HG03378 (cell line): ENCODE measurements around the gene VWC2L.

Experiments used
- ATAC-seq: cut with Tn5 transposase; IDR thresholded peaks from one replicate; pipeline ENCODE4 v1.9.1; 2021; ENCODE audit warnings: mild to moderate bottlenecking, moderate library complexity; ENCODE audit not compliant: unreplicated experiment

Gene VWC2L

GRCh38 chr2:214410918-214411554 lies at the start of gene VWC2L:
VWC2L (plus strand) TSS chr2:214411054; CDS start chr2:214414194, 3,140 bp downstream.
- ATAC-seq: peak; percentile 46

GRCh38 chr2:214361116-214361515 lies 49.7 kb upstream of the VWC2L start:
- no peak for ATAC-seq

- no peak for ATAC-seq
Measured at GRCh38 chr2:214365549-214365948, 45.3 kb upstream of the VWC2L start.

GRCh38 chr2:214367171-214367570 lies 43.7 kb upstream of the VWC2L start:
- no peak for ATAC-seq

- no peak for ATAC-seq
Measured at GRCh38 chr2:214376618-214377285, 34.1 kb upstream of the VWC2L start.

- no peak for ATAC-seq
Measured at GRCh38 chr2:214377286-214377624, 33.6 kb upstream of the VWC2L start.

- no peak for ATAC-seq
Measured at GRCh38 chr2:214378455-214379103, 32.3 kb upstream of the VWC2L start.

- ATAC-seq: no peak
Measured at GRCh38 chr2:214379227-214379626, 31.6 kb upstream of the VWC2L start.

GRCh38 chr2:214380681-214381080 lies 30.2 kb upstream of the VWC2L start:
- no peak for ATAC-seq

- ATAC-seq: no peak
Measured at GRCh38 chr2:214382229-214382628, 28.6 kb upstream of the VWC2L start.

GRCh38 chr2:214386720-214387119 lies 24.1 kb upstream of the VWC2L start:
- no peak for ATAC-seq

GRCh38 chr2:214389334-214389733 lies 21.5 kb upstream of the VWC2L start:
- ATAC-seq: no peak

- no peak for ATAC-seq
Measured at GRCh38 chr2:214393796-214394195, 17.1 kb upstream of the VWC2L start.

GRCh38 chr2:214395040-214395439 lies 15.8 kb upstream of the VWC2L start:
- ATAC-seq: no peak

GRCh38 chr2:214401580-214401979 lies 9.3 kb upstream of the VWC2L start:
- no peak for ATAC-seq

GRCh38 chr2:214410128-214410775 lies 602 bp upstream of the VWC2L start:
- no peak for ATAC-seq

- no peak for ATAC-seq
Measured at GRCh38 chr2:214412679-214413078, 1.8 kb downstream of the VWC2L start.

- no peak for ATAC-seq
Measured at GRCh38 chr2:214436470-214436869, 25.6 kb downstream of the VWC2L start.

- no peak for ATAC-seq
Measured at GRCh38 chr2:214450118-214450894, 39.5 kb downstream of the VWC2L start.

GRCh38 chr2:214451516-214452275 lies 40.8 kb downstream of the VWC2L start:
- no peak for ATAC-seq
